ENCODE data around the gene SLC48A1.

DNA sequence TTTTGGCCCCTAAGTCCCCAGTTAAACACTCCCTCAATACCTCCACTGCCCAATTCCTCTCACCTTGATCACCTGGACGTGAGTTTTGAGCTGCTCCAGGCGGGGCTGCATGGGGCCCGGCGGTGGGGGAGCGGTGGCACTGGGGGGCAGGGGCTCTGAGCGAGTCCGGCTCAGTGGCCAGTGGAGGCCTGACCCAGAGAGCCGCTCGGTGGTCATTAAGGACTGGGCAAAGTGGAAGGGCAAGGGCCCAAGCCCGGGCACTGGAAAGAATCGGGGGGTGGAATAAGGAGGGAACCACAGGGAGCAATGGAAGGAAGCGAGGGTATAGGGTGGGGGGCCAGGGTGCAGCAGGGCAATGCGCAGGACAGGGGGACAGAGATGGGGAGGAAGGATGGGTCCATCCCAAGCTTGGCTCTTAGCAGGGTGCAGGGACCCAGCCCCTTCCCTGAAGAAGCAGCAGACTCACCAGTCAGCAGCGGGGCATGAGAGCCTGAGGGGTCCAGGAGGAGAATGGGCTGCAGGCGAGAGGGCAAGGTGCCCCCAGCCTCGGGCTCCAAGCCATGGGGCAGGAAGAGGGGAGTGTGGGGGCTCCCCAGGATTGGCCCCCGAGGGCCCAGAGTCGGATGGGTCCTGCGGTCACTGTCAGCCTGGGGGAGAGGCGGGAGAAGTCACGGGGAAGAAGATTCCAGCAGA lies 22.2 kb downstream of the SLC48A1 start:
- TF ChIP-seq POLR2AphosphoS5 (IDR thresholded peaks at IDR 0.05; ENCODE audit: low read depth, low read length): no peak
- TF ChIP-seq YY1 (IDR thresholded peaks at IDR 0.05; ENCODE audit: extremely low read depth, insufficient replicate concordance, low read depth, low read length): no peak
- TF ChIP-seq JUND (IDR thresholded peaks at IDR 0.05): no peak
- TF ChIP-seq, protein P1, sequence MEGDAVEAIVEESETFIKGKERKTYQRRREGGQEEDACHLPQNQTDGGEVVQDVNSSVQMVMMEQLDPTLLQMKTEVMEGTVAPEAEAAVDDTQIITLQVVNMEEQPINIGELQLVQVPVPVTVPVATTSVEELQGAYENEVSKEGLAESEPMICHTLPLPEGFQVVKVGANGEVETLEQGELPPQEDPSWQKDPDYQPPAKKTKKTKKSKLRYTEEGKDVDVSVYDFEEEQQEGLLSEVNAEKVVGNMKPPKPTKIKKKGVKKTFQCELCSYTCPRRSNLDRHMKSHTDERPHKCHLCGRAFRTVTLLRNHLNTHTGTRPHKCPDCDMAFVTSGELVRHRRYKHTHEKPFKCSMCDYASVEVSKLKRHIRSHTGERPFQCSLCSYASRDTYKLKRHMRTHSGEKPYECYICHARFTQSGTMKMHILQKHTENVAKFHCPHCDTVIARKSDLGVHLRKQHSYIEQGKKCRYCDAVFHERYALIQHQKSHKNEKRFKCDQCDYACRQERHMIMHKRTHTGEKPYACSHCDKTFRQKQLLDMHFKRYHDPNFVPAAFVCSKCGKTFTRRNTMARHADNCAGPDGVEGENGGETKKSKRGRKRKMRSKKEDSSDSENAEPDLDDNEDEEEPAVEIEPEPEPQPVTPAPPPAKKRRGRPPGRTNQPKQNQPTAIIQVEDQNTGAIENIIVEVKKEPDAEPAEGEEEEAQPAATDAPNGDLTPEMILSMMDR (IDR thresholded peaks at IDR 0.05 in 2 of 3, conservative IDR thresholded peaks at IDR 0.05 in 1 of 3; ENCODE audit: borderline replicate concordance in 1 of 3, insufficient read depth in 1 of 3, low read depth in 2 of 3, low read length in 2 of 3): no peak
